ENCODE measurements around the gene KRT12.

DNA sequence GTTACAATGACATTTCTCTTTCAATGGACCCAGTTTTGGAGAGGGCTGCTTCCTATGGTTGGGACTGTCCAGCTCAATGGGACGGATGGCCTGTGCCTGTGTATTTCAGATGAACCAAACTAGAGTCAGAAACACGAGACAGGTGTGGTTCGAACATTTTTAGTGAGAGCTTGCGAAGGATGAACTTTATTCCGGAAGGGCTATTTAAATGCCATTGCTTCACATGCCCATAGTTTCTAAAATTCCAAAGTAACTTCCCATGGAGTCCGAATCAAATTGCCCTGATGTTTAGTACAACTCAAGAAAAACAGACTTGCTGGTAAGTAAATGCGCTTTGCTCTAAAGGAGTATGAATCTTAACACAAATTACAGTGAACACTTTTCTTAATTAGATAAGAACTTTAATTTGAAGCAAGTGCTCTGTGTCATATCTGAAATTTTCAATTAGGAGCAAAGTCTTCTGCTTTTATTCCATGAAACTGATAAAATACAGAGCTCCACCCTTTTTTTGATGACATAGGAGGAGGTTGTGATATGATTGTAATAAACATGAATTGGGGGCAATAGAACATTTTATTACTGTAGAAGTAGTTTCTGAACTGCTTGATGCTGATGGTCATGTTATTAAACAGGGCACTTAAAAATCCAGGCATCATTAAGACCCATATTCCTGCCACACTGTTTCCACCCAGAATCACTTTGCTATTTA is 16.8 kb upstream of the KRT12 start:
- TF ChIP-seq CTCF (optimal IDR thresholded peaks at IDR 0.05 in 1 of 3, IDR thresholded peaks at IDR 0.05 in 1 of 3, conservative IDR thresholded peaks at IDR 0.05 in 1 of 3; ENCODE audit: extremely low read depth in 1 of 3, insufficient read depth in 2 of 3, low read length in 3 of 3) (no peak), EZH2 (IDR thresholded peaks at IDR 0.05; ENCODE audit: low read length) (no peak)
